ENCODE results near the gene RHEBL1.

Gene RHEBL1

GRCh38 chr12:49021292-49021915, 48.4 kb downstream of the RHEBL1 start:
- Histone ChIP-seq H3K36me3 (ENCODE audit: control insufficient read depth in 1 of 2, insufficient read depth in 2 of 2, low read length in 2 of 2) (peaks cover 35 to 52% of the 10 kb centered on the region in 2 donors), H3K4me1 (ENCODE audit: control insufficient read depth in 1 of 2, insufficient read depth in 2 of 2, low read length in 2 of 2) (peaks cover 11 to 14% of the 10 kb centered on the region in 2 donors), H3K27me3 (ENCODE audit: control insufficient read depth in 1 of 2, insufficient read depth in 2 of 2, low read length in 2 of 2) (no peaks in the 10 kb centered on the region), H3K9me3 (ENCODE audit: control insufficient read depth in 1 of 2, low read length in 2 of 2) (no peaks in the 10 kb centered on the region), H3K9ac (ENCODE audit: low read depth in 1 of 2, low read length in 2 of 2) (no peak overlapping the region), H3K27ac (ENCODE audit: low read depth, low read length) (no peak overlapping the region), H3K4me3 (ENCODE audit: low read depth in 1 of 2, low read length in 2 of 2) (no peak overlapping the region)

DNA sequence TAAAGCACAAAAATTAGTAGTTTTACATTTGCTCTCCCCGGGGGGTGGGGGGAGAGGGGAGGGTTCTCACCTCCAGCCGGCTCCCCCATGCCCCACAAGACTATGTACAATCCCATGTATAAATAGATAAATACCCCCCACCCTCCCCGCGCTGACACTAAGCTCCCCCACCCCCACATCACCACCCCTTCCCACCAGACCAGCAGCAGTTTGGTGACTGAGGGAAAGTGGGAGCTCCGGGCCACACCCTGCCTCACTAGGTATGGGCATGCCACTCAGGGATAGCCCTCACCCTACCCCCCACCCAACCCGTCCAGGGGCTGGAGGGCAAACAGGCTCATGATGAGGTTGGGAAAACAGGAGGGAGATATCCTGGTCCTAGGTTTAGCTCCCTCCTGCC, 49.3 kb downstream of the RHEBL1 start:
- Histone ChIP-seq H3K27me3 (ENCODE audit: control insufficient read depth in 1 of 2, insufficient read depth in 2 of 2, low read length in 2 of 2) (no peaks in the 10 kb centered on the region), H3K9me3 (ENCODE audit: control insufficient read depth in 1 of 2, low read length in 2 of 2) (no peaks in the 10 kb centered on the region), H3K4me1 (ENCODE audit: control insufficient read depth in 1 of 2, insufficient read depth in 2 of 2, low read length in 2 of 2) (peaks cover 9 to 12% of the 10 kb centered on the region in 2 donors), H3K27ac (ENCODE audit: low read depth, low read length) (no peak overlapping the region), H3K36me3 (ENCODE audit: control insufficient read depth in 1 of 2, insufficient read depth in 2 of 2, low read length in 2 of 2) (peaks cover 25 to 42% of the 10 kb centered on the region in 2 donors), H3K4me3 (ENCODE audit: low read depth in 1 of 2, low read length in 2 of 2) (no peak overlapping the region), H3K9ac (ENCODE audit: low read depth in 1 of 2, low read length in 2 of 2) (no peak overlapping the region)

- peak overlapping the region in 1 of 2 donors; percentile 97 for H3K4me3 ChIP-seq (ENCODE audit: low read depth in 1 of 2, low read length in 2 of 2)
- H3K9me3 ChIP-seq (ENCODE audit: control insufficient read depth in 1 of 2, low read length in 2 of 2): no peaks in the 10 kb centered on the region
- H3K27me3 ChIP-seq (ENCODE audit: control insufficient read depth in 1 of 2, insufficient read depth in 2 of 2, low read length in 2 of 2): no peaks in the 10 kb centered on the region
- peaks cover 9 to 12% of the 10 kb centered on the region in 2 donors for H3K4me1 ChIP-seq (ENCODE audit: control insufficient read depth in 1 of 2, insufficient read depth in 2 of 2, low read length in 2 of 2)
- H3K36me3 ChIP-seq (ENCODE audit: control insufficient read depth in 1 of 2, insufficient read depth in 2 of 2, low read length in 2 of 2): peaks cover 18 to 35% of the 10 kb centered on the region in 2 donors
- H3K9ac ChIP-seq (ENCODE audit: low read depth in 1 of 2, low read length in 2 of 2): peak overlapping the region; percentile 25 to 98
- H3K27ac ChIP-seq (ENCODE audit: low read depth, low read length): no peak overlapping the region
These were observed 50.1 kb downstream of the RHEBL1 start for GRCh38 chr12:49019443-49020324.

- Histone ChIP-seq H3K4me1 (ENCODE audit: control insufficient read depth in 1 of 2, insufficient read depth in 2 of 2, low read length in 2 of 2) (peaks cover 9 to 12% of the 10 kb centered on the region in 2 donors), H3K36me3 (ENCODE audit: control insufficient read depth in 1 of 2, insufficient read depth in 2 of 2, low read length in 2 of 2) (peaks cover 12 to 28% of the 10 kb centered on the region in 2 donors), H3K27ac (ENCODE audit: low read depth, low read length) (peak overlapping the region; percentile 84)
These were observed 50.7 kb downstream of the RHEBL1 start for GRCh38 chr12:49019120-49019430.

GRCh38 chr12:49018261-49019119, 51.3 kb downstream of the RHEBL1 start, which contains the start of gene PRKAG1:
TSS of gene PRKAG1 (minus strand) at chr12:49018776. CDS start at chr12:49018740, 36 bp downstream.
- H3K9ac ChIP-seq (ENCODE audit: low read depth in 1 of 2, low read length in 2 of 2): peak within 1 kb of the TSS; percentile 98 to 100
- H3K4me1 ChIP-seq (ENCODE audit: control insufficient read depth in 1 of 2, insufficient read depth in 2 of 2, low read length in 2 of 2): peaks cover 9 to 12% of the 10 kb centered on the region in 2 donors

More at GRCh38 chr12:49019120-49019430, 50.7 kb downstream of the RHEBL1 start:
- H3K9me3 ChIP-seq (ENCODE audit: control insufficient read depth in 1 of 2, low read length in 2 of 2): no peaks in the 10 kb centered on the region
- H3K9ac ChIP-seq (ENCODE audit: low read depth in 1 of 2, low read length in 2 of 2): peak overlapping the region; percentile 75 to 98
- H3K4me3 ChIP-seq (ENCODE audit: low read depth in 1 of 2, low read length in 2 of 2): peak overlapping the region; percentile 97 to 100
- no peaks in the 10 kb centered on the region for H3K27me3 ChIP-seq (ENCODE audit: control insufficient read depth in 1 of 2, insufficient read depth in 2 of 2, low read length in 2 of 2)

GRCh38 chr12:49017891-49018260, 51.9 kb downstream of the RHEBL1 start:
- Histone ChIP-seq H3K9ac (ENCODE audit: low read depth in 1 of 2, low read length in 2 of 2) (peak overlapping the region; percentile 98 to 100), H3K4me1 (ENCODE audit: control insufficient read depth in 1 of 2, insufficient read depth in 2 of 2, low read length in 2 of 2) (peaks cover 9 to 12% of the 10 kb centered on the region in 2 donors), H3K27ac (ENCODE audit: low read depth, low read length) (peak overlapping the region; percentile 84), H3K36me3 (ENCODE audit: control insufficient read depth in 1 of 2, insufficient read depth in 2 of 2, low read length in 2 of 2) (peaks cover 7 to 21% of the 10 kb centered on the region in 2 donors), H3K27me3 (ENCODE audit: control insufficient read depth in 1 of 2, insufficient read depth in 2 of 2, low read length in 2 of 2) (no peaks in the 10 kb centered on the region), H3K4me3 (ENCODE audit: low read depth in 1 of 2, low read length in 2 of 2) (peak overlapping the region; percentile 97 to 100), H3K9me3 (ENCODE audit: control insufficient read depth in 1 of 2, low read length in 2 of 2) (no peaks in the 10 kb centered on the region)

More at GRCh38 chr12:49018261-49019119, 51.3 kb downstream of the RHEBL1 start, which contains the start of gene PRKAG1:
- Histone ChIP-seq H3K36me3 (ENCODE audit: control insufficient read depth in 1 of 2, insufficient read depth in 2 of 2, low read length in 2 of 2) (peaks cover 8 to 23% of the 10 kb centered on the region in 2 donors), H3K27me3 (ENCODE audit: control insufficient read depth in 1 of 2, insufficient read depth in 2 of 2, low read length in 2 of 2) (no peaks in the 10 kb centered on the region), H3K27ac (ENCODE audit: low read depth, low read length) (peak within 1 kb of the TSS; percentile 84), H3K4me3 (ENCODE audit: low read depth in 1 of 2, low read length in 2 of 2) (peak within 1 kb of the TSS; percentile 97 to 100), H3K9me3 (ENCODE audit: control insufficient read depth in 1 of 2, low read length in 2 of 2) (no peaks in the 10 kb centered on the region)

GRCh38 chr12:49015196-49015595, 54.6 kb downstream of the RHEBL1 start:
- peaks cover 9 to 12% of the 10 kb centered on the region in 2 donors for H3K4me1 ChIP-seq (ENCODE audit: control insufficient read depth in 1 of 2, insufficient read depth in 2 of 2, low read length in 2 of 2)
- H3K27me3 ChIP-seq (ENCODE audit: control insufficient read depth in 1 of 2, insufficient read depth in 2 of 2, low read length in 2 of 2): no peaks in the 10 kb centered on the region
- H3K27ac ChIP-seq (ENCODE audit: low read depth, low read length): no peak overlapping the region
- H3K9ac ChIP-seq (ENCODE audit: low read depth in 1 of 2, low read length in 2 of 2): no peak overlapping the region
- no peak overlapping the region for H3K4me3 ChIP-seq (ENCODE audit: low read depth in 1 of 2, low read length in 2 of 2)
- peaks cover 9 to 30% of the 10 kb centered on the region in 2 donors for H3K36me3 ChIP-seq (ENCODE audit: control insufficient read depth in 1 of 2, insufficient read depth in 2 of 2, low read length in 2 of 2)
- H3K9me3 ChIP-seq (ENCODE audit: control insufficient read depth in 1 of 2, low read length in 2 of 2): no peaks in the 10 kb centered on the region

Data from duodenal mucosa (tissue), 2 donors.